ENCODE results near the gene DDX54. TPM values are rescaled to one million over a fixed set of nuclear protein-coding genes. Genes with fewer than 3 reads are reported as not detected.

DDX54 gene
- total RNA-seq, 1 experiment from 2014 or later = 83.0 TPM

- Histone ChIP-seq H4K20me1 (ENCODE audit: control insufficient read depth, insufficient read depth, insufficient read length) (no peaks in the 10 kb centered on the region), H3K4me2 (ENCODE audit: insufficient read depth, insufficient read length, low read length) (no peak overlapping the region), H2BK20ac (ENCODE audit: low read depth, low read length, poor library complexity, severe bottlenecking) (no peak overlapping the region), H2AFZ (ENCODE audit: low read length) (no peak overlapping the region), H3K56ac (ENCODE audit: insufficient read length, low read depth, low read length) (no peak overlapping the region), H4K5ac (ENCODE audit: insufficient read length, low read depth, low read length) (no peak overlapping the region), H3K79me1 (ENCODE audit: insufficient read depth, low read depth, low read length, poor library complexity, severe bottlenecking) (no peaks in the 10 kb centered on the region), H3K23me2 (ENCODE audit: insufficient read length, low read depth, low read length, poor library complexity, severe bottlenecking) (peaks cover 12% of the 10 kb centered on the region), H4K91ac (ENCODE audit: insufficient read length, low read depth, low read length) (no peak overlapping the region), H2BK5ac (ENCODE audit: insufficient read length, low read length) (no peak overlapping the region), H3K9me3 (ENCODE audit: control insufficient read depth, low read depth, low read length) (no peaks in the 10 kb centered on the region), H2AK5ac (ENCODE audit: insufficient read length, low read length) (no peak overlapping the region), H3K14ac (ENCODE audit: insufficient read depth, low read length) (no peak overlapping the region), H3K23ac (ENCODE audit: insufficient read length, low read depth, low read length) (no peak overlapping the region), H3K79me2 (ENCODE audit: insufficient read depth, low read length) (no peaks in the 10 kb centered on the region), H3K4me1 (ENCODE audit: insufficient read depth, low read length) (no peaks in the 10 kb centered on the region), H3K4ac (ENCODE audit: low read depth, low read length) (no peak overlapping the region), H2BK120ac (ENCODE audit: low read depth, low read length, poor library complexity, severe bottlenecking) (no peak overlapping the region), H2BK12ac (ENCODE audit: insufficient read length, low read depth, low read length) (no peak overlapping the region), H3T11ph (ENCODE audit: low read length) (no peak overlapping the region), H3K9ac (ENCODE audit: extremely low read depth, insufficient read length, low read length) (no peak overlapping the region), H4K8ac (replicated peaks; ENCODE audit: insufficient read length, low read depth, low read length) (no peak overlapping the region), H3K27me3 (ENCODE audit: insufficient read depth, low read length) (no peaks in the 10 kb centered on the region), H3K27ac (ENCODE audit: insufficient read length, low read depth, low read length) (no peak overlapping the region), H3K18ac (ENCODE audit: insufficient read length, low read depth, low read length) (no peak overlapping the region), H2BK15ac (ENCODE audit: low read depth, low read length) (no peak overlapping the region)
- Mint-ChIP-seq H3K27me3 (ENCODE audit: low read depth) (peaks cover 35% of the 10 kb centered on the region), H3K9me3 (peaks cover 0 to 2% of the 10 kb centered on the region in 2 experiments; a peak in 1 of 5 replicates), H3K4me3 (no peak overlapping the region), H3K36me3 (ENCODE audit: insufficient read depth in 1 of 3, low read depth in 3 of 3) (no peaks in the 10 kb centered on the region), H3K27ac (peak overlapping the region in 1 of 3 experiments; percentile 84; a peak in 2 of 7 replicates), H3K4me1 (peaks cover 12 to 15% of the 10 kb centered on the region in 2 experiments)
- no peak for TF ChIP-seq CTCF (conservative IDR thresholded peaks at IDR 0.05)
- WGBS (ENCODE audit: extremely low coverage, insufficient read length, low lambda C conversion rate) = no CpG with 5 or more reads among the region's 1 CpG
- DNase-seq = no peak
Observed at GRCh38 chr12:113131556-113131955, 53.7 kb downstream of the DDX54 start.
